Right renal pelvis (tissue), 4 donors: ENCODE data around the gene BPIFB6. TPM values are rescaled to one million over a fixed set of nuclear protein-coding genes. Genes with fewer than 3 reads are reported as not detected.
A peak's percentile ranks its signal among the peaks of the same experiment; 100 is the strongest.

Source experiments
- DNase-seq, 4 donors: peaks; one replicate each; pipeline ENCODE4 v3.0.0-alpha.2; 2013; ENCODE audit warnings: low read depth in 4 of 4, low spot score in 3 of 4, missing footprints in 1 of 4
- polyA plus RNA-seq, 4 donors: library from polyadenylated mRNA; unstranded; fragments of 120-200 nt; gene quantifications; one replicate each; pipeline ENCODE4 v1.2.1, GENCODE V29; 2013; ENCODE audit not compliant: insufficient read length in 4 of 4

The BPIFB6 gene
- polyA plus RNA-seq, 4 donors, result not detected

GRCh38 chr20:33000802-33001466, 30.5 kb upstream of the BPIFB6 start:
- DNase-seq, result no peak

- no peak for DNase-seq
These were observed 29.2 kb upstream of the BPIFB6 start for GRCh38 chr20:33002087-33002808.

GRCh38 chr20:33004141-33004751, 27.2 kb upstream of the BPIFB6 start, which contains the start of gene SUN5:
TSS of gene SUN5 (minus strand) at chr20:33004433. CDS start at chr20:33004340, 93 bp downstream.
- no peak for DNase-seq

- DNase-seq, result no peak
These were observed 26.3 kb upstream of the BPIFB6 start for GRCh38 chr20:33005132-33005566.

GRCh38 chr20:33005908-33006775, 25.3 kb upstream of the BPIFB6 start:
- no peak for DNase-seq

GRCh38 chr20:33006776-33007375, 24.6 kb upstream of the BPIFB6 start:
- DNase-seq, result no peak

GRCh38 chr20:33007376-33008335, 23.8 kb upstream of the BPIFB6 start, which contains the start of gene BPIFB2:
TSS of gene BPIFB2 (plus strand) at chr20:33007704. CDS start at chr20:33008575, 871 bp downstream.
- no peak for DNase-seq

- no peak for DNase-seq
These were observed 22.9 kb upstream of the BPIFB6 start for GRCh38 chr20:33008336-33009213.

GRCh38 chr20:33009214-33010132, 22.0 kb upstream of the BPIFB6 start:
- peak in 2 of 4 donors; percentile 5 to 10 for DNase-seq

- no peak for DNase-seq
These were observed 21.3 kb upstream of the BPIFB6 start for GRCh38 chr20:33010133-33010504.

GRCh38 chr20:33010674-33011449, 20.6 kb upstream of the BPIFB6 start:
- no peak for DNase-seq

GRCh38 chr20:33012327-33013189, 18.9 kb upstream of the BPIFB6 start:
- DNase-seq, result no peak

- DNase-seq, result no peak
These were observed 17.6 kb upstream of the BPIFB6 start for GRCh38 chr20:33013701-33014326.

GRCh38 chr20:33014336-33015113, 16.9 kb upstream of the BPIFB6 start:
- DNase-seq, result no peak
